ENCODE data around the gene LRRC9. TPM values are rescaled to one million over a fixed set of nuclear protein-coding genes. Genes with fewer than 3 reads are reported as not detected.
"Not testable (repeated sequence)": the region's sequence is repeated elsewhere in the genome, so short reads cannot be mapped to it uniquely, and the experiment has no call there.

The LRRC9 gene
- total RNA-seq, 4 donors from 2014 or later = under 0.01 to 0.11 TPM; not detected in 2

DNA sequence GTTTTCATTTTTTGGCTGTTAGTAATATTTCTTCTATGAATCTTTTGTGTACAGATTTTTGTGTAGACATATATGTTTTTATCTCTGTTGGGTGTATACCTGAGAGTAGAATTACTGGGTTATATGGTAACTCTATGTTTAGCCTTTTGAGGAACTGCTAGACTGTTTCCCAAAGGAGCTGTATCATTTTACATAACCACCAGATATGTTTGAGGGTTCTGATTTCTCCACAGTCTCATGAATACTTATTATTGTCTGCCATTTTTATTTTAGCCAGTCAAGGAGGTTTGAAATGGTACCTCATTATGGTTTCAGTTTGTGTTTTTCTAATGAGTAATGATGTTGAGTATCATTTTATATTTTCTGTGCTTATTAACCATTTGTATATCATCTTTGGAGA, 173.7 kb downstream of the LRRC9 start:
- TF ChIP-seq POLR2A (IDR thresholded peaks at IDR 0.05) (no peak), CTCF (IDR thresholded peaks at IDR 0.05) (no peak)
- peak overlapping the region in 1 of 3 donors; percentile 55 for H3K4me3 ChIP-seq (replicated peaks in 1 of 3)
- intact Hi-C loops (cut with DNase I) = loop anchor here (5.0 to 10.0 kb wide), 2 partner anchors 69 to 151 kb away; partner anchors contain the start of gene PPM1A

DNA sequence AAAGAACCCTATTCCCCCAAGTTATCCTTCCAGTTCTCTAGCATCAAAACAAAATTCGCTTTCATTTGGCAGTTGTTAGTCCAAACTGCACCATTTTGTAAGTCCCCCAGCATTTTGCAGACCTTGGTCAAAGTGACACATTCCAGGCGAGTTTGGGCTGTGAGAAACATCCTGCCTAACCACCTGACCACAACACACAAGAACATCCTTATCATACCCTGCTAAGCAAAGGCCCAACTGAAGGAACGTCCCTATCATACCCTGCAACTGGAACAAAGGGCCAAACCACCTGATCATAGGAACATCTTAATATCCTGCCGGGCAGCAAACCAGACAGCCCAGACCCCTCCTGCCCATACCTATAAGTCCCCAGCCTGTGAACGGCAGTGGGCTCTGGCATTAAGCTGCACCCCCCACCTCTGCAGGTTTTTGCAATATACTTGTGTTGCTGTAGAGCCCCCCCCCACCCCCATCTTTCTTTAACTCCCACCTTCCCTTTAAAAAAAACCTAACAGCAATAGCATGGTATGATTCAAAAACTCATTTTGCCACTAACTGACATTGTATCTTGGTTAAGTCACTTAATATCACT, 174.5 kb downstream of the LRRC9 start:
- H3K36me3 ChIP-seq = no peaks in the 10 kb centered on the region
- WGBS, 2 donors = 67 to 73% methylated on average over 5 of the region's 5 CpGs
- peaks cover 18 to 27% of the 10 kb centered on the region in 2 donors for H3K4me1 ChIP-seq
- no peak for DNase-seq
- intact Hi-C loops (cut with DNase I) = loop anchor here (5.0 to 10.0 kb wide), 2 partner anchors 68 to 150 kb away; partner anchors contain the start of gene PPM1A
- H3K27me3 ChIP-seq = no peaks in the 10 kb centered on the region
- no peak overlapping the region for H3K27ac ChIP-seq
- H3K4me3 ChIP-seq (replicated peaks in 1 of 3) = no peak overlapping the region
- TF ChIP-seq CTCF (IDR thresholded peaks at IDR 0.05) (no peak), POLR2A (IDR thresholded peaks at IDR 0.05) (no peak)
- H3K9me3 ChIP-seq = no peaks in the 10 kb centered on the region

More for the DNA sequence above, 173.7 kb downstream of the LRRC9 start:
- Histone ChIP-seq H3K9me3 (no peaks in the 10 kb centered on the region), H3K4me1 (peaks cover 18 to 27% of the 10 kb centered on the region in 2 donors), H3K27ac (no peak overlapping the region), H3K27me3 (no peaks in the 10 kb centered on the region), H3K36me3 (no peaks in the 10 kb centered on the region)
- DNase-seq = no peak

DNA sequence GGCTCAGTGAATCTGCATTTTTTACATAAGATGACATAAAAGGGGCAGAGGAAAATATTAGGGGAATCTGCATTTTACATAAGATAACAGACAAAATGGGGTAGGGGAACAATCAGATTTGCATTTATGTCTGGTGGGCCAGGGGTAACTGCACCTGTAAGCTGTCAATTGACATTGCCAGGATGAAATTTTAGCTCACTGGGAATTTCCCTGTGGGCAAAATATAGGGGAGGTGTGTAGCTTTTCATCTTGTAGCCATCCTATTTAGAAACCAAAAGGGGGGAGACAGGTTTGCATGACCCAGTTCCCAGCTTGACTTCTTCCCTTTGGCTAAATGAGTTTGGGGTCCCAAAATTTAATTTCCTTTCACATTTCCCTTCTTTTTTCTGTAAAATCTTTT, 175.3 kb downstream of the LRRC9 start:
- H3K36me3 ChIP-seq = no peaks in the 10 kb centered on the region
- no peak overlapping the region for H3K4me3 ChIP-seq (replicated peaks in 1 of 3)
- peaks cover 18 to 27% of the 10 kb centered on the region in 2 donors for H3K4me1 ChIP-seq
- H3K9me3 ChIP-seq = no peaks in the 10 kb centered on the region
- TF ChIP-seq POLR2A (IDR thresholded peaks at IDR 0.05) (no peak), CTCF (IDR thresholded peaks at IDR 0.05) (no peak)
- no peak overlapping the region for H3K27ac ChIP-seq
- H3K27me3 ChIP-seq = no peaks in the 10 kb centered on the region
- intact Hi-C loops (cut with DNase I) = loop anchor here (10.0 kb wide), 1 partner anchor 150 kb away; the partner anchor contains the start of gene PPM1A
- no peak for DNase-seq

- peaks cover 18 to 27% of the 10 kb centered on the region in 2 donors for H3K4me1 ChIP-seq
- no peak overlapping the region for H3K4me3 ChIP-seq (replicated peaks in 1 of 3)
- no peaks in the 10 kb centered on the region for H3K27me3 ChIP-seq
- no peaks in the 10 kb centered on the region for H3K36me3 ChIP-seq
- no peak overlapping the region for H3K27ac ChIP-seq
- no peaks in the 10 kb centered on the region for H3K9me3 ChIP-seq
- intact Hi-C loops (cut with DNase I) = loop anchor here (10.0 kb wide), 1 partner anchor 149 kb away; the partner anchor contains the start of gene PPM1A
- no peak for DNase-seq
- TF ChIP-seq POLR2A (IDR thresholded peaks at IDR 0.05) = no peak
- TF ChIP-seq CTCF (IDR thresholded peaks at IDR 0.05) = no peak
- WGBS, 2 donors = 55 to 58% methylated on average over 3 of the region's 3 CpGs
These were observed 176.0 kb downstream of the LRRC9 start for GRCh38 chr14:60095781-60096450.

DNA sequence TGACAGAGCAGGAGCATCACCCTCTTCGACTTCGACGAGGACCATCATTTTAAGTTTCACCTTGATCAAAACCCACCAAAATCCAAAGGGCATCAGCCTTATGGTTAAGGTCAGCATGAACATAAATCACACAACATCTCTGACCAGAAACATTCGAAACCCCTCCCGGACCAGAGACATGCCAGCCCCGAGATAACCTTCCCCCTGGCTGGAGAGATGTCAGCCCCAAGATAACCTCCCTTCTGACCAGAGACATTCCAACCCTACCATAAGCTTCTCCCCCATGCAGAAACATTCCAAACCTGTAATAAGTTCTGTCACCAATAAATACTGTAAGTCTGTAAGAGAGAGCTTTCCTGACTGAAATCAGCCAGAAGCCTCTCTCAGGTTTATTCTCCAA, 178.0 kb downstream of the LRRC9 start:
- TF ChIP-seq POLR2A (IDR thresholded peaks at IDR 0.05) = no peak
- TF ChIP-seq CTCF (IDR thresholded peaks at IDR 0.05) = no peak
- DNase-seq = no peak
- no peaks in the 10 kb centered on the region for H3K27me3 ChIP-seq
- no peak overlapping the region for H3K4me3 ChIP-seq (replicated peaks in 1 of 3)
- H3K4me1 ChIP-seq = peaks cover 16 to 32% of the 10 kb centered on the region in 2 donors
- H3K27ac ChIP-seq = no peak overlapping the region
- H3K36me3 ChIP-seq = no peaks in the 10 kb centered on the region
- intact Hi-C loops (cut with DNase I) = loop anchor here (10.0 kb wide), 1 partner anchor 147 kb away; the partner anchor contains the start of gene PPM1A
- H3K9me3 ChIP-seq = no peaks in the 10 kb centered on the region
- WGBS, 2 donors = 97 to 98% methylated on average over 6 of the region's 6 CpGs

DNA sequence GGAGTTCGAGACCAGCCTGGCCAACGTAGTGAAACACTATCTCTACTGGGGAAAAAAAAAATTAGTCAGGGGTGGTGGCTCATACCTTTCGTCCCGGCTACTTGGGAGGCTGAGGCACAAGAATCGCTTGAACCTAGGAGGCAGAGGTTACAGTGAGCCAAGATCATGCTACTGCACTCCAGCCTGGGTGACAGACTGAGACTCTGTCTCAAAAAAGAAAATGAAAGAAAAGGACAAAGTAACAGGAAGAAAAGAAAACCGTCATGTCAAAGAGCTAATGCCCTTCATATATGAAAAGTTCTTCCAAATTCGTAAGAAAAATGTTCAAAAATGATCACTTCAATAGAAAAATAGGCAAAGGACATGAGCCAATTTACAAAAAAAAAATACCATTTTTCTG, 179.9 kb downstream of the LRRC9 start:
- 96 to 98% methylated on average over 7 of the region's 7 CpGs for WGBS, 2 donors
- not testable (repeated sequence) for H3K9me3 ChIP-seq; H3K27ac ChIP-seq; H3K4me3 ChIP-seq (replicated peaks in 1 of 3); DNase-seq; H3K36me3 ChIP-seq; H3K27me3 ChIP-seq
- H3K4me1 ChIP-seq = peaks cover 0 to 15% of the 10 kb centered on the region in 2 donors
- intact Hi-C loops (cut with DNase I) = loop anchor here (10.0 kb wide), 1 partner anchor 145 kb away; the partner anchor contains the start of gene PPM1A
